ENCODE measurements around the gene BTBD6. TPM values are rescaled to one million over a fixed set of nuclear protein-coding genes. Genes with fewer than 3 reads are reported as not detected.

Gene BTBD6
- total and polyA plus RNA-seq, 2 experiments from 2014 or later = 20.3 to 20.9 TPM

GRCh38 chr14:105211758-105212089 is 36.6 kb upstream of the BTBD6 start:
- H3K27me3 ChIP-seq = no peaks in the 10 kb centered on the region
- H3K27ac ChIP-seq = no peak overlapping the region
- no peak for DNase-seq (ENCODE audit: low read depth in 1 of 2, low spot score in 1 of 2)
- no peaks in the 10 kb centered on the region for H3K4me1 ChIP-seq (ENCODE audit: low read depth)
- no peaks in the 10 kb centered on the region for H3K9me3 ChIP-seq (ENCODE audit: low read depth)
- H3K36me3 ChIP-seq = peaks cover 3% of the 10 kb centered on the region
- no peak overlapping the region for H3K4me3 ChIP-seq
- TF ChIP-seq CTCF (IDR thresholded peaks at IDR 0.05; ENCODE audit: low read depth, low read length) = no peak

- no peak for TF ChIP-seq CTCF (IDR thresholded peaks at IDR 0.05; ENCODE audit: low read depth, low read length)
- no peaks in the 10 kb centered on the region for H3K9me3 ChIP-seq (ENCODE audit: low read depth)
- H3K36me3 ChIP-seq = peaks cover 8% of the 10 kb centered on the region
- H3K4me3 ChIP-seq = no peak overlapping the region
- no peak overlapping the region for H3K27ac ChIP-seq
- no peaks in the 10 kb centered on the region for H3K4me1 ChIP-seq (ENCODE audit: low read depth)
- H3K27me3 ChIP-seq = no peaks in the 10 kb centered on the region
- no peak for DNase-seq (ENCODE audit: low read depth in 1 of 2, low spot score in 1 of 2)
Measured at GRCh38 chr14:105212541-105213300, 35.6 kb upstream of the BTBD6 start.

DNA sequence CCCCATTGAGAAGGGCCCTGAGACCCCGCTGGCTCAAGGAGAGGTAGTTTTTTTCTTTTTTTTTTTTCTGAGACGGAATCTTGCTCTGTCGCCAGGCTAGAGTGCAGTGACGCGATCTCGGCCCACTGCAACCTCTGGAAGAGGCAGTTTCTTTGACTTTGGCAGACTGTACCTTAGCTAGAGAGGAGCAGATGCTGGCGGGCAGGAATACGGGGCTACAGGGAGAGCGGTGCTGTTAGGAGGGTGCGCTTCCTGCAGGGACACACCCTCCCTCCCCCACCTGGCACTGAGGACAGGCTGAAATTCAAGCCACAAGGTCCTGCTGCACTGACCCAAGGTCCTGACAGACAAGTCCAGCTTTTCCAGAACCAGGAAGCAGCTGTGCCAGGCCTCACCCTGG is 35.0 kb upstream of the BTBD6 start:
- peaks cover 10% of the 10 kb centered on the region for H3K36me3 ChIP-seq
- H3K27ac ChIP-seq = no peak overlapping the region
- H3K27me3 ChIP-seq = no peaks in the 10 kb centered on the region
- no peak for TF ChIP-seq CTCF (IDR thresholded peaks at IDR 0.05; ENCODE audit: low read depth, low read length)
- no peak overlapping the region for H3K4me3 ChIP-seq
- no peaks in the 10 kb centered on the region for H3K4me1 ChIP-seq (ENCODE audit: low read depth)
- no peak for DNase-seq (ENCODE audit: low read depth in 1 of 2, low spot score in 1 of 2)
- no peaks in the 10 kb centered on the region for H3K9me3 ChIP-seq (ENCODE audit: low read depth)

GRCh38 chr14:105214324-105214915 is 33.9 kb upstream of the BTBD6 start:
- TF ChIP-seq CTCF (IDR thresholded peaks at IDR 0.05; ENCODE audit: low read depth, low read length) = no peak
- Histone ChIP-seq H3K4me1 (ENCODE audit: low read depth) (no peaks in the 10 kb centered on the region), H3K36me3 (peaks cover 14% of the 10 kb centered on the region), H3K4me3 (no peak overlapping the region), H3K27ac (no peak overlapping the region), H3K27me3 (no peaks in the 10 kb centered on the region), H3K9me3 (ENCODE audit: low read depth) (no peaks in the 10 kb centered on the region)
- DNase-seq (ENCODE audit: low read depth in 1 of 2, low spot score in 1 of 2) = no peak

DNA sequence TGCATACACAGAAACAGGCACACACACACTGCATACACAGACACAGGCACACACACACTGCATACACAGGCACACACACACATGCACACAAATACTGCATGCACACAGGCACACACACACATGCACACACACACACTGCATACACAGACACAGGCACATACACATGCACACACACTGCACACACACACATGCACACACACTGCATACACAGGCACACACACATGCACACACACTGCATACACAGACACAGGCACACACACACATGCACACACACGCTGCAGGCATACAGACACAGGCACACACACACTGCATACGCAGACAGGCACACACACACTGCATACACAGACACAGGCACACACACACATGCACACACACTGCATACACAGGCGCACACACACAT is 32.7 kb upstream of the BTBD6 start:
- H3K36me3 ChIP-seq = peaks cover 11% of the 10 kb centered on the region
- no peaks in the 10 kb centered on the region for H3K27me3 ChIP-seq
- no peak overlapping the region for H3K4me3 ChIP-seq
- H3K4me1 ChIP-seq (ENCODE audit: low read depth) = no peaks in the 10 kb centered on the region
- TF ChIP-seq CTCF (IDR thresholded peaks at IDR 0.05; ENCODE audit: low read depth, low read length) = no peak
- no peaks in the 10 kb centered on the region for H3K9me3 ChIP-seq (ENCODE audit: low read depth)
- no peak for DNase-seq (ENCODE audit: low read depth in 1 of 2, low spot score in 1 of 2)
- no peak overlapping the region for H3K27ac ChIP-seq
